GOT3 (cell line): Measurements from ENCODE around the gene WDR37.
A peak's percentile ranks its signal among the peaks of the same experiment; 100 is the strongest.
"Not testable (repeated sequence)": the region's sequence is repeated elsewhere in the genome, so short reads cannot be mapped to it uniquely, and the experiment has no call there.

ENCODE experiments used
- DNase-seq: peaks from one replicate; lab custom pipeline; 2025; ENCODE audit warnings: mixed read lengths; lab: John Stamatoyannopoulos, UW

The WDR37 gene

DNA sequence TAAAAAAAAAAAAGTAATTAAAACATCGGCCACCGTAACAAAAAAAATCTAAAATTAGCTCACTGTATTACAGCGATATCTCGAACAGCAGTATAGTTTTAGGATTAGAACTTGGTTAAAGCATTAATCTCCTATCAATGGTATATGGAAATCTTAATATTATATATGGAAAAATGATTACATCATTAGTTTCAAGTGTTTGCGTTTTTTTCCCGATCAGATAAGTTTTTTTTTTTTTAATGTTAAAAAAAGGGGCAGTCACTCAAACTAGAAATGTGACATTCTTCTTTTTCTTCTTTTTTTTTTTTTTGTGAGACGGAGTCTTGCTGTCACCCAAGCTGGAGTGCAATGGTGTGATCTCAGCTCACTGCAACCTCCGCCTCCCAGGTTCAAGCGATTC lies 14.7 kb upstream of the WDR37 start:
- no peak for DNase-seq

DNA sequence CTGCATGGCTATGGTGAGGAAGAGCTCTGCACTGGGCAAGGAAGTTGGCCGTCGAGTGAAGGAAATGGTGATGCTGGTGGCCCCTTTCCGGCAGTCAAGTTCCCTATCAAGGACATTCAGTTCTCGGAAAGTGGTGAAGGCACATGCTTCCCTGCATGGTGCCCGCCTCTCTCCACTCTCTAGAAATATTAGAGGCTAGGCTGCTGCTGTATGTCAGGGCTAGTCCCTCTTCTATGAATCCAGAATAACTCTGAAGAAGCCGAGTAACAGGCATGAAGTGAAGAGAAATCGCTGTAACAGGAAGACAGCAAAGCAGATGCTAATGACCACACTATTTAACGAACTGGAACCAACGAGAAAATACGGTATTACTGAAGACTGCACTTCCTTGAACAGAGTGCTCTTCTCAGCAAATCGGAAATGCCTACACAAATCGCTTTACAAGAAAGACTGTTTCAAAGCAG lies 12.6 kb upstream of the WDR37 start:
- DNase-seq = no peak

DNA sequence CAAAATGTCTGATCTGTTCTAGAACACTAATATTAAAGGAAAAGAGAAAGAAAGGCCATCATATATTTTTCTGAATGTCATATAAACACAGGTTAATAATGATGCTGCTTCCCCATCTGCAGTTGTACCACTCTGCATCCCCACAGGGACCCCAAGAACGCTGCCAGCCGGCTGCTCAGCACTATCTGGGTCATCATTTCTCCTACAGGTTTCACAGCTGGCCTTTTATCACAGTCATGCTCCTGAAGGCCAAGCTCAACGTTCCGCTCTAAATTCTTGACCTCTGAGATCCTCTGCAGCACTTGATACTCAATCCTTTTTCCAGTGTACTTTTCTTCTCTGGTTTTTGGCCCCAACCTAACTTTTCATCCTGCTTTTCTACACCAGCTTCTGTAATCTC lies 12.0 kb upstream of the WDR37 start:
- no peak for DNase-seq

DNA sequence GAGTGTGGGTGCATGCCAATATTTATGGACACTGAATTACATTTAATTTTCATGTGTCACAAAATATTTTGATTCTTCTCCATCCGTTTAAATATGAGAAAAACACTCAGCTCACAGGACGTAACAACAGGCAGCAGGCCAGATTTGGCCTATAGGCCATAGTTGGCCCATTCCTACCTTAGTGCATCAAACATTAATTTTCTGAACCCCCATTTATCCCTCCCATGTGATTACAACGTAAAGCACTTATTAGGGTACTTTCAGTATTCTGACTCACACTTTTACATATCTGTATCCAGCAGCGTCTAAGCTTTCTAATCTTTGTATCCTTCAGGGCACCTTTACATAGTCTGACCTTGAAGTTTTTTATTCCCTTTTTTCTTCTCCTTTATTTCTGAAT lies 11.2 kb upstream of the WDR37 start:
- DNase-seq = no peak

DNA sequence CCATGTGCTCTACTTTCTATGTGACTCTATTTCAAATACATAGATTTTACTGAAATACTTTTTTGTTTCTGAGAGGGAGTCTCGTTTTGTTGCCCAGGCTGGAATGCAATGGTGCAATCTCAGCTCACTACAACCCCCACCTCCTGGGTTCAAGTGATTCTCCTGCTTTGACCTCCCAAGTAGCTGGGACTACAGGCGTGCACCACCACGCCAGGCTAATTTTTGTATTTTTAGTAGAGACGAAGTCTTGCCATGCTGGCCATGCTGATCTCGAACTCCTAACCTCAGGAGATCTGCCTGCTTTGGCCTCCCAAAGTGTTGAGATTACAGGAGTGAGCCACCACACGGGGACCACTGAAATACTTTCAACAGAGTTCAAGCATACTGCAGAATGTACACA lies 10.8 kb upstream of the WDR37 start:
- no peak for DNase-seq

DNA sequence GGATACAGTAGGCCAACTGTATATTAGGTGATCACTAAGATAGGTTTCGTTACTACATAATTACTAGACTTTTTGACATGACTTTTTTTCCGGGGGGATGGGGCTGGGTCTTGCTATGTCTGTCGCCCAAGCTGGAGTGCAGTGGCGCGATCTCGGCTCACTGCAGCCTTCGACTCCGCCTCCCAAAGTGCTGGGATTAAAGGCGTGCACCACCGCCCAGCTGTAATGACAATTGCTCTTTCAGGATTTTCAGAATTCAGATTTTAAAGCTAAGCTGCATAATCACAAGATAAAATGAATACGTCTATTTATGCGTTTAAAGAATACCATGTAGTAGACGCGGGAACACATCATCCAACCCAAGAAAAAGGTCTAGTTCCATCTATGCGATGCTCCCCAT lies 8.2 kb upstream of the WDR37 start:
- no peak for DNase-seq

DNA sequence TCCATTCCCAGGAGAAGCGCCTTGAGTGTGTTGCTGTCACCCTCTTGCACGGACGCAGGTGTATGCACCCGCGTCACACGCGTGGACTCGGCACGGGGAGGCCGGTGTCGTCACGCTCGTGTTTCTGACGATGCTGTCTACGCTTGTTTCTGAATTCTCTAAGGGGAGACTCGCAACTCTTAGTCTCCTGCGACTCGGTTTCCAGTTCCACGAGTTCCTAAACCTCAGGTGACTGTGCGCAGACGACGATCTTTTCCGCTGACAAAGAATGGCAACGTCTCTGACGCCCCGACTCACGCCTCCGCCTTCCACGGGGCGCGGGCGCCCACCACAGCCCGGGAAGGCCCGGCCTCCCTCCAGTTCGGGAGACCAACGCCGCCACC lies 7.8 kb upstream of the WDR37 start:
- DNase-seq = no peak

DNA sequence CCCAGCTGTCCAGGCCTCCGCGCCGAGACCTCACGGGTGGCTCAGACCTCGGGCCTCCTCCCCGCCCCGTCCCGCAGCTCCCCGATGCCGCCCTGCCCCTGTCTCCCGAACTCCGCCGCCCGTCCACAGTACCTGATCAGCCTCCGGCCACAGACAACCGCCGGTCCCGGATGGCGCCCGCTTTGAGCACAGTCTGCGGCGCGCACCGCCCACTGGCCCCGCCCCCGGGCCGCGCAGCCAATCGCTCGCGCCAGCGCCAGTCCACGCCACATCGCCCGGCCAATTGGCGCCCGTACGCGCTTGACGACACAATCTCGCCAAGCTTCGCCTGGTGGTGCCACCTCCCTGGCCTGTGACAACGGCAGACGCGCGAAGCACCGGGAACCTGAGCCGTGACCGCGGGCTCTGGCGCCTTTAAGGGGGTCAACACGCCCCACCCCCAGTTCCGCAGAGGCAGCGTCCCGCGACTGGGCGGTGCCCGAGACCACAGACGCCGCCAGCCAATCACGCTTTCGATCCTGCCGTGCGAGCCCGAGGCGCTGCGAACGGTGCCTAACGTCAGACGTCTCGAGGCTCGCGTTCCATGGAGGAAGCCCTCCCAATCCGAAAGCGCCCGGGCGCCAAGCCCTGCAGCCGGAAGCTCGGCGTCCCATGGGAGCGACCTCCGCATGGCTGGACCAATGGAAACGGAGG lies 7.3 kb upstream of the WDR37 start, which contains the start of gene IDI1:
TSS of gene IDI1 (minus strand) at position 388 of the 693 bp plus-strand sequence. CDS start at position 272, 116 bp downstream.
- DNase-seq = peak; percentile 98

DNA sequence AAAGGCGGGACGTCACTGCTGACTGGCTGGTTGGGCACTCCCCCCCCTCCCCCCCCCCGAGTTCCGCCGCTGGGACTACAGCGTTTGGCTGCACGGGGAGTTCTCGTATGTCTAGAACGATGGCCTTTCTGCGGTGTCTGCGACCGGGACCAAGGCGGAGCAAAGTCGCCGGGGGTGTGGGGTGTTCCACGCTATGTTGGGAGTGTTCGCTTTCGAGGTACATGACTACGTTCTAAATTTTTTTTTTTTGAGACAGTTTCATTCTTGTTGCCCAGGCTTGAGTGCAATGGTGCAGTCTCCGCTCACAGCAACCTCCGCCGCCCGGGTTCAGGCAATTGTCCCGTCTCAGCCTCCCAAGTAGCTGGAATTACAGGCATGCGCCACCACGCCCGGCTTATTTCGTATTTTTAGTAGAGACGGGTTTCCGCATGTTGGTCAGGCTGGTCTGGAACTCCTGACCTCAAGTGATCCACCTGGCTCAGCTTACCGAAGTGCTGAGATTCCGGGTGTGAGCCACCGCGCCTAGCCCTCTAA lies 6.7 kb upstream of the WDR37 start:
- DNase-seq = no peak

DNA sequence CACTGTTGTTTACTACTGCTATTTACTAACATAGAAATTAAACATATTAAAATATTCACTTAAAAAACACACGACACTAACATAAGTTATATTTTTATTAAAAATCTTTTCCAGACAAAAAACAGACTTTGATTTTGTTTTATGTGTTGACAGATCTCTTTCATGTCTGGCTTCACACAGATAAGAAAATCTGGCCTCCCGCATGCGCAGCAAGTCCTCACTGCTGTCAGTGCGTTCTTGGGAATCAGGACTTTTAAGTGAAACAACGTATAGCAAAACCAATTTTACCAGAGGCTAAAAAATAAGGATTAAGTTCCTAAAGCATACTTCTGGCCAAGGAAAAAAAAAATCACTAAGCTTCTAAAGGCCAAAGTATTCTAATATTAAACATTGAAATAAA lies 6.0 kb upstream of the WDR37 start:
- DNase-seq = no peak

DNA sequence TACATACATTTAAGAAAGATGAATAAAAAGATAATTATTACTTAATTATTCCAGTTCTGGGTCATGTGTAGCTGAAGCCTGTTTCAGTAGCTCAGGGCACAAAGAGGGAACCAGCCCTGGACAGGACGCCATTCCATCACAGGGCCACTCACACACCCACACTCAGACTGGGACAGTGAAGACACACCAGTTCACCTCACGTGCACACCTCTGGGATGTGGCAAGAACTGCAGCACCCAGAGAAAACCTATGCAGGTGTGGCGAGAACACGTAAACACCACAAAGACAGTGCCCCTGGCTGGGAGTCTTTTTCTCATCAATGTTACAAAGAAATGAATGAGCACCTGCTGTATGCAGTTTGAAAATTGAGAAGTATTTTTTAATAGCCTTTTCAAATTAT lies 5.6 kb upstream of the WDR37 start:
- no peak for DNase-seq

DNA sequence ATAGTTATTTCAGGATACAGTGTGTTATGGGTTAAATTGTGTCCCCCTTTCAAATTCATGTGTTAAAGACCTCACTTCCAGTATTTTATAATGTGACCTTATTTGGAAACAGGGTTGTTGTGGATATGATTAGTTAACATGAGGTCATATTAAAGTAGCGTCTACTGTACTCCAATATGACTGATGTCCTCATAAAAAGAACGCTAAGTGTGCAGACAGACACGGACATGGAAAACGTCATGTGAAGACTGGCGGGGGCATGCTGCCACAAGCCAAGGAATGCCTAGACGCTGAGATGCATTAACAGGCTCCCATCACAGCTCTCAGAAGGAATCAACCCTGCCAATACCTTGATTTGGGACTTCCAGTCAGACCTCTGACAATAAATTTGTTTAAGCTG lies 1.5 kb upstream of the WDR37 start:
- DNase-seq = no peak

DNA sequence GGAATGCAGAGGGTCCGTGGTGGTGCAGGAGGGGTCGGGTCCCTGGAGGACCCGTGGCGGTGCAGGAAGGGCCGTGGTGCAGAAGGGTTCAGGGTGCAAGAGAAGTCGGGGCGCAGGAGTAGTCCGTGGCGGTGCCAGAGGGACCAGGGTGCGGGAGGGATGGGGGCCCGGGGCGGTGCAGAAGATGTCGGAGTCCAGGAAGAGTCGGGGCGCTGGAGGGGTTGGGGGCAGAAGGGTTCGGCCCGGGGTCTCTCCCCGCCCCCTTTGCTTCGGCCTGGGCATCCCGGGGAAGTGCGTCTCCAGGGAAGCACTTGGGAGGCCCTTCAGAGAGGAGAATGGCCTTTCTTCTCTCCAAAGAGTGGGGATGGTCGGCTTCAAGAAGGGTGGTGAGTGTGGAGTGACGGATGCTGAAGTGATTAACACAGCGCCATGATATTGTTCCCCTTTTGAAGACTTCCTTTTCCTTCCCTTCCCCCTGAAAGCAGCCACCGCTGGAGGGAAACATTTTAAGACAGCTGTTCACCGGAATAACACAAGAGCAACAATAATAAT lies 997 bp downstream of the WDR37 start:
- DNase-seq = no peak

DNA sequence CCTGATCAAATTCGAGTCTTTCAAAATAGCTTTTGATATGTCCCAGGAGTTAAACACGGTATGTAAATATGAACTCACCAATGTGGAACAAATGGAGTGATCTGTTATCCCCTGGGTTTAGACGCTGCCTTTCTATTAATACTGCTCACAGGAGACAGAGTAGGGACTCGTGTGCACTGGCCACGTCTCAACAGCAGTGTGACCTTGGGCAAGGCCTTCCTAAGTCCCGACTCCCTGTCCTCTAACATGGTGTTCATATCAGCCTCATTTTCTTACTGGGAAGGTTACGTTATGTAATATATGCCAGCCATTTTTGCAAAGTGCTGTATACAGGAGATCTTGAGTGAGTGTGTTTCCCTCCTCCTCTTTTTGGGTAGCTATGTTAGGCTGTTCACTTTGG lies 1.8 kb downstream of the WDR37 start:
- no peak for DNase-seq

DNA sequence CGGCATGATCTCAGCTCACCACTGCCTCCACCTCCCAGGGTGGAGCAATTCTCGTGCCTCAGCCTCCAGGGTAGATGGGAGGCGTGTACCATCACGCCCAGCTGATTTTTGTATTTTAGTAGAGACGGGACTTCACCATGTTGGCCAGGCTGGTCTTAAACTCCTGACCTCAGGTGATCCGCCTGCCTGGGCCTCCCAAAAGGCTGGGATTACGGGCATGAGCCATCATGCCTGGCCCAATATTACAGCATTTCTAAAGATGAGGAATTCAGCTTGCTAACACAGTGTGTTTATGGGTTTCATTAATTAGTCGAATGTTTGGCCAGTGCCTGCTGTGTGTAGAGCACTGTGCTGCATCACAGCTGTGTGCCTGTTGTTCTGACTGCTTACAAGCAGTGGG lies 3.7 kb downstream of the WDR37 start:
- no peak for DNase-seq

DNA sequence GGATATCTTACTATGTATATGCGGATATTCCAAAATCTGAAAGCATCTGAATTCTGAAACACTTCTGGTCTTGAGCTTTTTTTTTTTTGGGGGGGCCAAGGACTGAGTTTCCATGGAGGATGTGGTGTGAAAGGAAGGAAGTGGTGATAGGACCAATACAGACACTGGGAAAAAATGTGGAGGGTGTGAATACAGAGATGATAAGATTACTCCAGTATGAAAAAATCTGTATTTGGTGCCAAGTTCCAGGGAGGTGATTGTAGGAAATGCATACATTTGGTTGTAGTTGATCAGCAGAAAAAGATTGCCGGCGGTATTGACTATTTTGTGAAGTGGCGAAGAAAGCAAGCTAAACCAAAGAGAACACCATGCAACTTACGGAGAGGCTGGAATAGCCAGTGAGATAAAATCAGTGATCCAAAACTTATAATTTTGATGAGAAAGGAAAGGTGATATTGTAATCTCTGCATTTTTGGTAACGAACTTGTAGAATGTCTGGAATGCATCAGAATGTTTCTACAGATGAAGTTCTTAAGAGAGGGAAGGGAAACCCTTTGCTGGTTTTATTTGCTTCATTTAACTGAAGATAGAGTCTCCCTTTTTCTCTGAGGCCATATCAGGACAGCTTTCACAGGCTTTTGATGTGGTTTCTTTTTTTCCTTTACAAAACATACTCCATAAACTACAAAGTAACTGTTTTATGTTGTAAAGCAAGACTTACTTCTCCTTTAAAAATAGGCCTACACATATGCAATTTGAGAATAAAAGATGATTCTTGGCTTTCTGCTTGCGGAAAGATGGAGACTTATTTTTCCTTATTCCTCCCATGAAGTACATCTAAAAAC lies 6.0 kb downstream of the WDR37 start:
- no peak for DNase-seq

DNA sequence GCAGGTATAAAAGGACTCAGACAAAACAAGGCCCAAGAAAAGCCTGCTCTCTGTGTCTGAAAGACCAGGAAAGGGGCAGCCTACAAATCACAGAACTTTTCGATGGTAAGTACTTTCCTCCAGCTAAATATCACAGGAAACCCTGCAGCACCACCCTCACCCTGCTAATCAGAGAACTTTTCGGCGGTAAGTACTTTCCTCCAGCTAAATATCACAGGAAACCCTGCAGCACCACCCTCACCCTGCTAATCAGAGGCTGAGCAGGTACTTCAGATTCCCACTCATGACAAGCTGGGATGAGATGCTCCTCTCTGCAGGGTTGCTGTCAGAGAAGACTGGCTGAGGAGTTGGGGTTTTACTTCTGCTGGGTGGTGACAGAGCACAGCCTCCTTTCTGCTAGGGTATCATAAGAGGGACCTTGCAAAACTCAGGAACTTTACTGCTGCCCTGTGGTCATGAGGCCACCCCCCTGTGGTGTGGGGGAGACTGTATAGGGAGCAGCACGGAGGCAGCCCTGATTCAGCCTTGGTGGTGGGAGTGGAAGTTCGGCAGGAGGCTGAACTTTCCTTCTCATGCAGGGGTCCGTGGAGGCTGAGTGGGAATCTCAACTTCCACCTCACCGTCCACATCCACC lies 7.2 kb downstream of the WDR37 start:
- no peak for DNase-seq

DNA sequence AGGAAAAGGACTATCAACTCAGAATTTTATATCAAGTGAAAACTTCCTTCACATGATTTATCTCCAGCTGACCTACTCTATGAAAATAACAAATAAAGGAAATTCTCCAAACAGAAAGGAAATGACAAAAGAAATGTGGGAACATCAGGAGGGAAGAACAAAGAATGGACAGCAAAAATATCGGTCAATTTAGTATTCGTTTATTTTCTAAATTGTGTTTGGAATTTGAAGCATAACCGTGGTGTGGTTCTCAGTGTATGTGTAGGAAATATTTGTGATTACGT lies 8.7 kb downstream of the WDR37 start:
- no peak for DNase-seq

DNA sequence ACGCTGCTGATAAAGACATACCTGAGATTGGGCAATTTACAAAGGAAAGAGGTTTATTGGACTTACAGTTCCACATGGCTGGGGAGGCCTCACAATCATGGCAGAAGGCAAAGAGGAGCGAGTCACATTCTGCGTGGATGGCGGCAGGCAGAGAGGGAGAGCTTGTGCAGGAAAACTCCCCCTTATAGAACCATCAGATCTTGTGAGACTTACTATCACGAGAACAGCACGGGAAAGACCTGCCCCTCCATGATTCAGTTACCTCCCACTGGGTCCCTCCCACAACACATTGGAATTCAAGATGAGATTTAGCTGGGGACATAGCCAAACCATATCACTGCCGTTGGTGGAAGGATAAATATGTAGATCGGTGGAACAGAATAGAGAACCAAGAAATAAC lies 10.5 kb downstream of the WDR37 start:
- not testable (repeated sequence) for DNase-seq

DNA sequence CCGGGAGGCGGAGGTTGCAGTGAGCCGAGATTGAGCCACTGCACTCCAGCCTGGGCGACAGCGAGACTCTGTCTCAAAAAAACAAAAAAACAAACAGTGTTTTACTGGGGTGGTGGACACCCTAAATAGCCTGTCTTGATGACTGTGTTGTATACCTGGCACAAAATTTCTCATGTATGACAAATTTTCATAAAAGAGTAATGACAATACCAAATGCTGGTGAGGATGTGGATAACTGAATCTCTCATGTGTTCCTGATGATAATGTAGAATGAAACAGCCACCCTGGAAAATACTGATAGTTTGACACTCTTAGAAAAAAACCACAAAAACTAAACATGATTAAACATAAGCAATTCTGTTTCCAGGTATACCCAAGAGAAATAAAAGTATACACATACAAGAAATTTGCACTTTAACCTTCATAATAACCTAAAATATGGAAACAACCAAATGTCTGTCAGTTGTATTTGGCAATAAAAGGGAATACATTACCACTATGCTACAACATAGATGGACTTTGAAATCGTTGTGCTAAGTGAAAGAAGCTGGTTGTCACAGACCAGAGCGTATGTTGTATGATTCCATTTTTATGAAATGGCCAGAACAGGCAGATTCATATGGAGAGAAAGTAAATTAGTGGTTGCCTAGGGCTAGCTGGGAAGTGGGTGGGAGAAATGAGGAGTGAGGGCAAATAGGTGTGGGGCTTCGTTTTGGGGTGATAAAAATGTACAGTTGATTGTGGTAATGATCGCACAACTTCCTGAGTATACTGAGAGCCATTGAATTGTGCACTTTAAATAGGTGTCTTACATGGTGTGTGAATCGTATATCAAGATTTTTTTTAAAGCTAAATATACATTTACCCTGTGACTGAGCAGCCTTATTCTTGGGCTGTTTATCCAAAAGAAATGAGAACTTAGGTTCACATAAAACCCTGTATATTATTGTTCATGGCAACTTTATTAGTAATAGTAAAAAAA lies 12.5 kb downstream of the WDR37 start:
- no peak for DNase-seq

DNA sequence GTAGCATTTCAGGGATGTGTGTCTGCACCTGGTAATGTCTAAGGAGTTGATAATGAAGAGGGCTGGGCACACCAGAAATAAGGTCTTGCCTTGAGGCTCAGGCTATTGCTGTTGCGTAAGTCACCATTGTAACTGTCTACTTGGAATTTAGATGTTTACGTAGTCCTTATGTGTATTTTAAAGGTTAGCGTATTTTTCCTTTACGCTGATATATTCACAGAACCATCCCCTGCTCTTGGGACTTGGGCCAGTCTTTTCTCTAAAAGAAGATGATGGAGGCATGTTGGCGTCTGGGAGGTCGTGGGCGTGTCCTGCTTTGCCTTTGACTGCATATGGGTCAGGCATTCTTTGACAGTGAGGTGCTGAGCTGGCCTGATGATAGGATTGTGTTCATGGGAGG lies 14.7 kb downstream of the WDR37 start:
- no peak for DNase-seq
